8988T (cell line): ENCODE measurements around the gene PAAF1.
A peak's percentile ranks its signal among the peaks of the same experiment; 100 is the strongest.
"Not testable (repeated sequence)": the region's sequence is repeated elsewhere in the genome, so short reads cannot be mapped to it uniquely, and the experiment has no call there.

Experiments
- DNase-seq: peaks from one replicate; pipeline ENCODE4 v3.0.0; 2011

The PAAF1 gene

GRCh38 chr11:73876424-73877310 is at the start of gene PAAF1, which contains the start of gene COA4:
TSS of gene PAAF1 (plus strand) at chr11:73876999. CDS start at chr11:73877022, 23 bp downstream.
TSS of gene COA4 (minus strand) at chr11:73876846. CDS start at chr11:73873378, 3,468 bp downstream.
- peak; percentile 84 for DNase-seq

- no peak for DNase-seq
Observed at GRCh38 chr11:73830261-73830660, 46.5 kb upstream of the PAAF1 start.

GRCh38 chr11:73833067-73833466 is 43.7 kb upstream of the PAAF1 start:
- no peak for DNase-seq

- no peak for DNase-seq
Observed at GRCh38 chr11:73838443-73839122, 38.2 kb upstream of the PAAF1 start.

- DNase-seq, result no peak
Observed at GRCh38 chr11:73839123-73839457, 37.7 kb upstream of the PAAF1 start.

- no peak for DNase-seq
Observed at GRCh38 chr11:73851046-73851764, 25.6 kb upstream of the PAAF1 start.

- DNase-seq, result no peak
Observed at GRCh38 chr11:73852049-73852448, 24.8 kb upstream of the PAAF1 start.

GRCh38 chr11:73854680-73855079 is 22.1 kb upstream of the PAAF1 start:
- no peak for DNase-seq

GRCh38 chr11:73856031-73856567 is 20.7 kb upstream of the PAAF1 start:
- DNase-seq, result no peak

- DNase-seq, result no peak
Observed at GRCh38 chr11:73859671-73860070, 17.1 kb upstream of the PAAF1 start.

GRCh38 chr11:73860202-73860601 is 16.6 kb upstream of the PAAF1 start:
- DNase-seq, result no peak

- DNase-seq, result no peak
Observed at GRCh38 chr11:73862986-73863385, 13.8 kb upstream of the PAAF1 start.

- no peak for DNase-seq
Observed at GRCh38 chr11:73866095-73866579, 10.7 kb upstream of the PAAF1 start.

GRCh38 chr11:73866586-73866996 is 10.2 kb upstream of the PAAF1 start:
- no peak for DNase-seq

GRCh38 chr11:73869332-73869949 is 7.4 kb upstream of the PAAF1 start:
- DNase-seq, result no peak

GRCh38 chr11:73870261-73870660 is 6.5 kb upstream of the PAAF1 start:
- DNase-seq, result no peak

- DNase-seq, result no peak
Observed at GRCh38 chr11:73872749-73873357, 3.9 kb upstream of the PAAF1 start.

GRCh38 chr11:73875380-73875779 is 1.4 kb upstream of the PAAF1 start:
- DNase-seq, result no peak

GRCh38 chr11:73875840-73876239 is 959 bp upstream of the PAAF1 start:
- no peak for DNase-seq

GRCh38 chr11:73878771-73879170 is 2.0 kb downstream of the PAAF1 start:
- no peak for DNase-seq

GRCh38 chr11:73880449-73880848 is 3.6 kb downstream of the PAAF1 start:
- DNase-seq, result not testable (repeated sequence)

GRCh38 chr11:73883856-73884255 is 7.1 kb downstream of the PAAF1 start:
- no peak for DNase-seq
